GM15510 (cell line): ENCODE results near the gene HOXB7.

Source experiments
- POLR2A ChIP-seq: IDR thresholded peaks from 3 replicates; pipeline ENCODE4 v1.6.1; 2011; ENCODE audit warnings: borderline replicate concordance; ENCODE audit not compliant: insufficient read length; ENCODE audit errors: extremely low read depth

Gene HOXB7

GRCh38 chr17:48641541-48642058, 30.8 kb upstream of the HOXB7 start:
- no peak for TF ChIP-seq POLR2A

- no peak for TF ChIP-seq POLR2A
These were observed 30.0 kb upstream of the HOXB7 start for GRCh38 chr17:48640858-48641180.

GRCh38 chr17:48639982-48640857, 29.4 kb upstream of the HOXB7 start:
- TF ChIP-seq POLR2A, result no peak

GRCh38 chr17:48639136-48639535, 28.3 kb upstream of the HOXB7 start:
- no peak for TF ChIP-seq POLR2A

GRCh38 chr17:48637323-48638260, 26.8 kb upstream of the HOXB7 start:
- TF ChIP-seq POLR2A, result no peak

- no peak for TF ChIP-seq POLR2A
These were observed 25.6 kb upstream of the HOXB7 start for GRCh38 chr17:48636177-48637018.

GRCh38 chr17:48634493-48635208, 23.8 kb upstream of the HOXB7 start:
- no peak for TF ChIP-seq POLR2A

- TF ChIP-seq POLR2A, result no peak
These were observed 22.5 kb upstream of the HOXB7 start for GRCh38 chr17:48633266-48633677.

GRCh38 chr17:48632579-48633265, 21.9 kb upstream of the HOXB7 start:
- TF ChIP-seq POLR2A, result no peak

- no peak for TF ChIP-seq POLR2A
These were observed 21.1 kb upstream of the HOXB7 start for GRCh38 chr17:48631693-48632578.

- TF ChIP-seq POLR2A, result no peak
These were observed 20.3 kb upstream of the HOXB7 start for GRCh38 chr17:48630925-48631692.
